ENCODE results near the gene EHD1.

DNA sequence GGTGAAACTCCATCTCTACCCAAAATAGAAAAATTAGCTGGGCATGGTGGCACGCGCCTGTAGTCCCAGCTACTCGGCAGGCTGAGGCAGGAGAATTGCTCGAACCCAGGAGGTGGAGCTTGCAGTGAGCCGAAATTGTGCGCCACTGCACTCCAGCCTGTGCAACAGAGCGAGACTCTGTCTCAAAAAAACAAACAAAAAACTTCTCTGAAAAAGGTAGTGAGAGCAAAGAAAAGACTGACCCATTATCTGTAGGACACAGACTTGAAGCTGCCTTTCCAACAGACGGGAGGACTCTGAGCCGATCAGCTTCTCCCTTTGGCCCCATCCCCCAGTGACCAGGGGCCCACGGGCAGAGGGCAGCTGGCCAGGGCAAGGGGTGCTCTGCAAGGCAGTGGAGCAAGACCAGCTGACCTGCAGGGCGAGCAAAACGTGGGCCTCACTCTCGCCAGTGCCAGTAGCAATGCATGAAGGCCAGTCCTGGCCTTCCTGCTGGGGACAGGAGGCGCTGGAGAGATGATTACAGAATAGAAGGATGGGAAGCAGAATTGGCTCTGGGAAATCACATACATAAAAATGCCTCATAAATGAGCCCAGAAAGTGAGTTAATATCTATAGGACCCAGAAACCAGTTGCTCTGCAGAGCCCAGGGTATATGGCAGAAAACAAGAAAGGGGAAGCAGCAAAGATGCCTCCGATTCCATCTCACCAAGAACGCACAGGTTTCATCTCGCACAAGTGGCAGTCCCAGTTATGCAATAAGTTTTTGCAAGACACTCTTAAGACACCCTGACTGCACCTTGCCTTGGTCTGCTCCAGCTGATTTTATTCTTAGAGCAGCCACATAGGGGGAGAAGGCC lies 2.8 kb downstream of the EHD1 start:
- TF ChIP-seq, protein P1, sequence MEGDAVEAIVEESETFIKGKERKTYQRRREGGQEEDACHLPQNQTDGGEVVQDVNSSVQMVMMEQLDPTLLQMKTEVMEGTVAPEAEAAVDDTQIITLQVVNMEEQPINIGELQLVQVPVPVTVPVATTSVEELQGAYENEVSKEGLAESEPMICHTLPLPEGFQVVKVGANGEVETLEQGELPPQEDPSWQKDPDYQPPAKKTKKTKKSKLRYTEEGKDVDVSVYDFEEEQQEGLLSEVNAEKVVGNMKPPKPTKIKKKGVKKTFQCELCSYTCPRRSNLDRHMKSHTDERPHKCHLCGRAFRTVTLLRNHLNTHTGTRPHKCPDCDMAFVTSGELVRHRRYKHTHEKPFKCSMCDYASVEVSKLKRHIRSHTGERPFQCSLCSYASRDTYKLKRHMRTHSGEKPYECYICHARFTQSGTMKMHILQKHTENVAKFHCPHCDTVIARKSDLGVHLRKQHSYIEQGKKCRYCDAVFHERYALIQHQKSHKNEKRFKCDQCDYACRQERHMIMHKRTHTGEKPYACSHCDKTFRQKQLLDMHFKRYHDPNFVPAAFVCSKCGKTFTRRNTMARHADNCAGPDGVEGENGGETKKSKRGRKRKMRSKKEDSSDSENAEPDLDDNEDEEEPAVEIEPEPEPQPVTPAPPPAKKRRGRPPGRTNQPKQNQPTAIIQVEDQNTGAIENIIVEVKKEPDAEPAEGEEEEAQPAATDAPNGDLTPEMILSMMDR (conservative IDR thresholded peaks at IDR 0.05; ENCODE audit: low read length) = peak; percentile 11; the same call in 1 of the 2 replicates
- no peak for TF ChIP-seq EZH2phosphoT487 (IDR thresholded peaks at IDR 0.05; ENCODE audit: borderline replicate concordance)
